NT2/D1 (cell line): Measurements from ENCODE around the gene RBM47.

ENCODE experiments used
- SUZ12 ChIP-seq: IDR thresholded peaks from 2 replicates; pipeline ENCODE4 v1.6.1; 2011; ENCODE audit not compliant: insufficient read length, insufficient read depth; ENCODE audit errors: extremely low read depth
- YY1 ChIP-seq: IDR thresholded peaks from 2 replicates; pipeline ENCODE4 v1.6.1; 2011; ENCODE audit not compliant: insufficient read length, insufficient read depth

- TF ChIP-seq YY1 (no peak), SUZ12 (no peak)
Measured at GRCh38 chr4:40423735-40424134, 205.9 kb downstream of the RBM47 start.
